ENCODE measurements around the gene BDH1.

GRCh38 chr3:197540961-197541377, 14.8 kb downstream of the BDH1 start:
- TF ChIP-seq CTCF (conservative IDR thresholded peaks at IDR 0.05; ENCODE audit: low read length) (no peak), EZH2phosphoT487 (IDR thresholded peaks at IDR 0.05; ENCODE audit: borderline replicate concordance) (no peak)
